Activated CD8-positive, alpha-beta memory T cell treated with anti-CD3 and anti-CD28 coated beads, Interleukin-2, amount 50 U/mL, for 24 hours (primary cell): ENCODE results near the gene PACS1.
A peak's percentile ranks its signal among the peaks of the same experiment; 100 is the strongest.
"Not testable (repeated sequence)": the region's sequence is repeated elsewhere in the genome, so short reads cannot be mapped to it uniquely, and the experiment has no call there.

Experiments
- DNase-seq: peaks from one replicate; pipeline ENCODE4 v3.0.0-alpha.2; 2020; ENCODE audit errors: extremely low read depth

PACS1 gene

GRCh38 chr11:66075273-66075672, 5.2 kb downstream of the PACS1 start:
- DNase-seq, result no peak

- DNase-seq, result no peak
Measured at GRCh38 chr11:66076561-66076960, 6.5 kb downstream of the PACS1 start.

GRCh38 chr11:66077927-66078326, 7.9 kb downstream of the PACS1 start:
- no peak for DNase-seq

- DNase-seq, result not testable (repeated sequence)
Measured at GRCh38 chr11:66078949-66079348, 8.9 kb downstream of the PACS1 start.

- DNase-seq, result no peak
Measured at GRCh38 chr11:66080055-66080817, 10.2 kb downstream of the PACS1 start.

GRCh38 chr11:66081505-66081904, 11.4 kb downstream of the PACS1 start:
- DNase-seq, result no peak

- no peak for DNase-seq
Measured at GRCh38 chr11:66082946-66083698, 13.1 kb downstream of the PACS1 start.

- no peak for DNase-seq
Measured at GRCh38 chr11:66083767-66084166, 13.7 kb downstream of the PACS1 start.

GRCh38 chr11:66084821-66085475, 14.9 kb downstream of the PACS1 start:
- no peak for DNase-seq

- no peak for DNase-seq
Measured at GRCh38 chr11:66087148-66087908, 17.3 kb downstream of the PACS1 start.

- no peak for DNase-seq
Measured at GRCh38 chr11:66089067-66089466, 19.0 kb downstream of the PACS1 start.

GRCh38 chr11:66090288-66090687, 20.2 kb downstream of the PACS1 start:
- no peak for DNase-seq

- DNase-seq, result not testable (repeated sequence)
Measured at GRCh38 chr11:66092125-66092524, 22.1 kb downstream of the PACS1 start.

- not testable (repeated sequence) for DNase-seq
Measured at GRCh38 chr11:66099746-66100145, 29.7 kb downstream of the PACS1 start.

- peak; percentile 27 for DNase-seq
Measured at GRCh38 chr11:66100272-66101065, 30.4 kb downstream of the PACS1 start.

GRCh38 chr11:66101066-66101464, 31.0 kb downstream of the PACS1 start:
- DNase-seq, result no peak

GRCh38 chr11:66104057-66104638, 34.1 kb downstream of the PACS1 start:
- no peak for DNase-seq

- no peak for DNase-seq
Measured at GRCh38 chr11:66106786-66107599, 36.9 kb downstream of the PACS1 start.

GRCh38 chr11:66107600-66108510, 37.8 kb downstream of the PACS1 start:
- DNase-seq, result no peak
